Suprapubic skin (tissue), 3 donors: ENCODE measurements around the gene RGL2.

Source experiments
- EP300 ChIP-seq: sonication (generic); formaldehyde crosslinking; IDR thresholded peaks from one replicate; pipeline ENCODE4 v1.6.1; 2017; ENCODE audit warnings: antibody characterized with exemption
- TF ChIP-seq, protein P1 (sequence below), 2 donors: fragments of 200-600 bp in 1 of 2; fragments of 450-650 bp in 1 of 2; sonication (generic) in 1 of 2; IDR thresholded peaks; one replicate each; pipeline ENCODE4 v1.5.1; 2016 to 2019; ENCODE audit warnings: antibody characterized with exemption in 2 of 2, mild to moderate bottlenecking in 1 of 2, moderate library complexity in 1 of 2

- TF ChIP-seq, protein P1, sequence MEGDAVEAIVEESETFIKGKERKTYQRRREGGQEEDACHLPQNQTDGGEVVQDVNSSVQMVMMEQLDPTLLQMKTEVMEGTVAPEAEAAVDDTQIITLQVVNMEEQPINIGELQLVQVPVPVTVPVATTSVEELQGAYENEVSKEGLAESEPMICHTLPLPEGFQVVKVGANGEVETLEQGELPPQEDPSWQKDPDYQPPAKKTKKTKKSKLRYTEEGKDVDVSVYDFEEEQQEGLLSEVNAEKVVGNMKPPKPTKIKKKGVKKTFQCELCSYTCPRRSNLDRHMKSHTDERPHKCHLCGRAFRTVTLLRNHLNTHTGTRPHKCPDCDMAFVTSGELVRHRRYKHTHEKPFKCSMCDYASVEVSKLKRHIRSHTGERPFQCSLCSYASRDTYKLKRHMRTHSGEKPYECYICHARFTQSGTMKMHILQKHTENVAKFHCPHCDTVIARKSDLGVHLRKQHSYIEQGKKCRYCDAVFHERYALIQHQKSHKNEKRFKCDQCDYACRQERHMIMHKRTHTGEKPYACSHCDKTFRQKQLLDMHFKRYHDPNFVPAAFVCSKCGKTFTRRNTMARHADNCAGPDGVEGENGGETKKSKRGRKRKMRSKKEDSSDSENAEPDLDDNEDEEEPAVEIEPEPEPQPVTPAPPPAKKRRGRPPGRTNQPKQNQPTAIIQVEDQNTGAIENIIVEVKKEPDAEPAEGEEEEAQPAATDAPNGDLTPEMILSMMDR (IDR thresholded peaks at IDR 0.05), result no peak
- no peak for TF ChIP-seq EP300
These were observed 24.5 kb downstream of the RGL2 start for GRCh38 chr6:33273924-33274902.
